Effector memory CD4-positive, alpha-beta T cell (primary cell): Measurements from ENCODE around the gene SMARCD1.

Source experiments
- DNase-seq, 3 donors: peaks; one replicate each; pipeline ENCODE4 v3.0.0-alpha.2; 2020
- H3K27ac ChIP-seq: 2 replicates; pipeline ENCODE4 v1.7.0; 2013; ENCODE audit warnings: mild to moderate bottlenecking, low read length, moderate library complexity; ENCODE audit not compliant: insufficient read depth, poor library complexity, severe bottlenecking
- H3K27me3 ChIP-seq: replicated peaks from 2 replicates; pipeline ENCODE4 v1.7.0; 2013; ENCODE audit warnings: mild to moderate bottlenecking, low read length; ENCODE audit not compliant: insufficient read depth, control insufficient read depth, poor library complexity, severe bottlenecking
- H3K36me3 ChIP-seq: 2 replicates; pipeline ENCODE4 v1.7.0; 2013; ENCODE audit warnings: mild to moderate bottlenecking, low read length, moderate library complexity; ENCODE audit not compliant: control insufficient read depth, insufficient read depth
- H3K4me1 ChIP-seq: 2 replicates; pipeline ENCODE4 v1.7.0; 2013; ENCODE audit warnings: low read length, mild to moderate bottlenecking; ENCODE audit not compliant: control insufficient read depth, insufficient read depth, poor library complexity, severe bottlenecking
- H3K4me3 ChIP-seq: 2 replicates; pipeline ENCODE4 v1.7.0; 2013; ENCODE audit warnings: low read length, low read depth, mild to moderate bottlenecking; ENCODE audit not compliant: insufficient read depth, poor library complexity, severe bottlenecking
- H3K9me3 ChIP-seq: 2 replicates; pipeline ENCODE4 v1.7.0; 2013; ENCODE audit warnings: mild to moderate bottlenecking, low read length, moderate library complexity; ENCODE audit not compliant: control insufficient read depth

Gene SMARCD1

DNA sequence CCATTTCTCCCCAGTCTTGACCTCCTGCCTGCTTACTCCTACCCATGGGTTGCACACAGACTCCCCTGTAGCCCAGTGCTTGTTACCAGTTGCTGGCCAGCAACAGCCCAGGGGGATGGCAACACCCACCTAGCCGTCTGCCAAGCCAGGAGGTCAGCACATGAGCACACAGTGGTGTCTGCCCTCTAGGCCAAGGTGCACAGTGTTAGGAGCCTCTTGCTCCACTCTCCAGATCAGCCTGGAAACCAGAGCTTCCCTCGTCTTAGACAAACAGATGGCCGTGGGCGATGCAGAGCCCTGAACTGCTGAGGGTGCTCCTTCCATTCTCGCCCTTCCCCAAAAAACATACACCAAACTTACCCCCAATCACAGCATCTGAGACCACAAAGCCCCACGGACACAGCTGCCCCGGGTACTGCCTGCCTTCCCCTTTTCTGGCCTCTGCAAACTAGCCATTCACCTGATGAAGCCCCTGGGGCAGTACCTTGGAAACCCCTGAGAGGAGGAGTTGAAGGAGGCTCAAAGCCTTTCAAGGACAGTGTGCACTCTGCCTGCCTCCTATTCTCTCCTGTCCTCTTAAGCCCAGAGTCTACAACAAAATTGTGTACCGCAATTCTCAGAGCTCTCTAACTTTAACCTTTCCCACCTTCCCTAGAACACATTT lies 17.6 kb downstream of the SMARCD1 start:
- no peak for DNase-seq
- no peaks in the 10 kb centered on the region for H3K27me3 ChIP-seq

DNA sequence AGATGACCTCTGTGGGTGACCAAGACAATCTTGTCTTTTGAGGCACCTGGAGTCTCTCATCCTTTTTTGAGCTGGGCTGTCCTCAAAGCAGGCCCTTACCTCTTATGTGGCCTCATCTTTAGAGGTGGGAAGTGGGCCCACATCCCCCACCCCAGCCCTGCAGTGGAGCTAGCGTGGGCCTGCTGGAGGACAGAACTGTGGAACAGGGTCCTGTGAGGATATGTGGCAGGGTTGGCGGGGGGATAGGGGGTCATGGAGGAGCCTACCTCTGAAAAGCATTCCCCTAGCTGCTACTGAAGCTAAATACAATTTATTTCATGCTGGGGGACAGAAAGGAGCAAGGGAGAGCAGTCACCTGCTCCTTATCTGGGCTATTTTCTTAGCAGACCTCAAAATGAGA lies 18.2 kb downstream of the SMARCD1 start:
- no peak for DNase-seq
- H3K9me3 ChIP-seq, result no peaks in the 10 kb centered on the region
- H3K4me1 ChIP-seq, result no peaks in the 10 kb centered on the region
- H3K4me3 ChIP-seq, result no peak overlapping the region
- H3K27ac ChIP-seq, result no peak overlapping the region
- H3K36me3 ChIP-seq, result peaks cover 17% of the 10 kb centered on the region
- H3K27me3 ChIP-seq, result no peaks in the 10 kb centered on the region

More for the DNA sequence above, 17.6 kb downstream of the SMARCD1 start:
- Histone ChIP-seq H3K4me3 (no peak overlapping the region), H3K9me3 (no peaks in the 10 kb centered on the region), H3K27ac (no peak overlapping the region), H3K36me3 (peaks cover 23% of the 10 kb centered on the region), H3K4me1 (no peaks in the 10 kb centered on the region)

DNA sequence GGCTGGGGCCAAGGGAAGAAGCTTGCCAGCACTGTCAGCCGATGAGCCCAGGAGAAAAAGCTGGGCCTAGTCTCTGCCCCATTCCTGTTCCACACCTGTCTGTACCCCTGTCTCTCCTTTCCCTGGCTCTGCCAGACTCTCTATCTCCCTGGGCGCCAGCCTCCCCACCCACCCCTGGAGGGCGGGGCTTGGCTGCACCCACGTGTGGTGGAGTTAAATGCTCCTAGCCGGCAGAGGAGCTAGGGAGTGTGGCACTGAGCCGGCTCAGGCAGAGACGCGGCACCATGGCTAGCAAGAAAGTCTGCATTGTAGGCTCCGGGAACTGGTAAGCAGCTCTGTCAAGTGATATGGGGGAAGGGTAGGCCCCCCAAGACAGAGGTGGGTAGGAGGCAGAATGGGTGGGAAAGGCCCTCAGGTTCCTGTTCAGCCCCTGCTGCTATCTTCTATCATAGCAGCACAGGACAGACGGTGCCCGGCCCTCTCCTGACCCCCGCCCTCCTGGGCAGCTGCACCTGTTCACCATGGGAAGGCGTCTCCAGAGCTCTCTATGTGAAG lies 18.7 kb downstream of the SMARCD1 start, which contains the start of gene GPD1:
GPD1 (plus strand) TSS at position 242 of the 555 bp plus-strand sequence; CDS start at position 285, 43 bp downstream.
- no peak within 1 kb of the TSS for H3K4me3 ChIP-seq
- no peaks in the 10 kb centered on the region for H3K4me1 ChIP-seq
- no peak for DNase-seq
- H3K27ac ChIP-seq, result no peak within 1 kb of the TSS
- no peaks in the 10 kb centered on the region for H3K27me3 ChIP-seq
- no peaks in the 10 kb centered on the region for H3K9me3 ChIP-seq
- H3K36me3 ChIP-seq, result peaks cover 13% of the 10 kb centered on the region

DNA sequence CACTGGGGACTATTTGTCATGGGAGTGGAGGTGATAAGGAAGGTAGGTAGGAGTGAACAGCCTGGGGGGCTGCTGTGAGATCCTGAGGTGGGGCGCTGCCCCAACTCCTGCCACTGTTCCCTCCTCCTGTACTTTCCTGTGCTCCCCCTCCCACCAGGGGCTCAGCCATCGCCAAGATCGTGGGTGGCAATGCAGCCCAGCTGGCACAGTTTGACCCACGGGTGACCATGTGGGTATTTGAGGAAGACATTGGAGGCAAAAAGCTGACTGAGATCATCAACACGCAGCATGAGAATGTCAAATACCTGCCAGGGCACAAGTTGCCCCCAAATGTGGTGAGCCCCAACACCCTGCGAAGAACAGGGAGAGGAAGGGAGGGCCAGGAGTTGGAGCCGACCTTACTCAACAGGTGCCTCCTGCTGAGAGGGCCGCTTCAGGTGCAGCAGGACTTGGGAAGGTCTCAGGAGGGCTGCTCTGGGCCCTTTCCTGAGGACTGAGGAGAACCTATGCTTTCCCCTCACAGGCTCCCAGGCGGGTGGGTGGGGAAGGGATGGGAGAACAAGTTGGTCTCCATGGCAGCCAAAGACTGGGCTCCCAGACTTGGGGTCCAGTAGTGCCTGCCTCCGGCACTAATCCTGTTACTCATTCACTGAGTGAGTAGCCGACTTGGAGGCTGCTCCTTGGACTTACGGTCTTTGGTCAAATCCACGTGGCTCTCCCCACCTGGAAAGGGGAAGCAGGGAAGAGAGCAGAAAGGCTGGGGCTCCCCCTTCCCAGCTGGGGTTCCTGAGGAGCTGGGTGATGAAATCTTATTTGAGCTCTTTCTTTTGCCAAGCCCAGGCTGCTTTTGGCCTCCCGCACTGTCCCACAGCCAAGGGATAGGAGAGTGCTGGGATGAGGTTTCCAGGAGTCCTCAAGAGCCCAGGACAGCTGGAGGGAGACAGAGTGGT lies 19.6 kb downstream of the SMARCD1 start:
- H3K36me3 ChIP-seq, result peaks cover 4% of the 10 kb centered on the region
- H3K9me3 ChIP-seq, result no peaks in the 10 kb centered on the region
- H3K4me3 ChIP-seq, result no peak overlapping the region
- H3K27me3 ChIP-seq, result no peaks in the 10 kb centered on the region
- no peaks in the 10 kb centered on the region for H3K4me1 ChIP-seq
- no peak overlapping the region for H3K27ac ChIP-seq
- no peak for DNase-seq

DNA sequence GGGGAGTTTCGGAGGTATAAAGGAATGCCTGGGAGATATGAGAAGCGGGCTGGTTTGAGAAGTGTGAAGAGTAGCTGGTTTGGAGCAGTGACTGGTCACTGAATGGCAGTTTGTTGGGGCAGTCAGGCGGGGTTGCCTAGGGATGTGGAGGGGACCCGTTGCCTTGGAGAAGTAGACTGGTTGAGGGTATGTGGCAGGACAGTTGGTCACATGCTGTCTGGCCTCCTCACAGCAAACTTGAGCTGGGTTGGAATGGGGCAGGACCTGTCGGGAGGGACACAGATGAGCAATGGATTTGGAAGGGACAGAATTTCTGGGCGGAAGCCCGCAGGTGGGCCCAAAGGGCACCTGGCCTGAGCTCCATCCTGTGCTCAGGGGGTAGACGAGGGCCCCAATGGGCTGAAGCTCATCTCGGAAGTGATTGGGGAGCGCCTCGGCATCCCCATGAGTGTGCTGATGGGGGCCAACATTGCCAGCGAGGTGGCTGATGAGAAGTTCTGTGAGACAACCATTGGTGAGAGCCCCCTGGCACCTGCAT lies 20.8 kb downstream of the SMARCD1 start:
- no peak overlapping the region for H3K27ac ChIP-seq
- no peaks in the 10 kb centered on the region for H3K27me3 ChIP-seq
- H3K9me3 ChIP-seq, result no peaks in the 10 kb centered on the region
- no peak for DNase-seq
- H3K4me3 ChIP-seq, result no peak overlapping the region
- H3K36me3 ChIP-seq, result no peaks in the 10 kb centered on the region
- no peaks in the 10 kb centered on the region for H3K4me1 ChIP-seq

DNA sequence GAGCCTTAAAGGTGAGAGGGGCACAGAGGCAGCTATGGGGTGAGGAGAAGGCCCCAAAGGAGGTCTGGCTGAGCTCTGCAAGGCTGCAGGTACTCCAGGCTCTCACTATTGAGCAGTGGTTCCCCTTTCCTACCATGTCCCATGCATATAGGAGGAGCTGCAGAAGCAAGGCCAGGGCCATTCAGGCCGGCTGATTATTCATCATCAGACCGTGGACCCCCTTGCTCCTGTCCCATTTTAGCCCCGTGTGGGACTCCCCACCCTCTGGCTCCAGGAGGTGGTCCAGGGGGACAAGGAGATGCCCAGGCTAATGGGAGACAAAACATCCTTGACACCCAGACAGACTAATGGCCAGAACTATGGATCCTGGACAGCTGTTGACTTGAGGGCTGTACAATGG lies 21.8 kb downstream of the SMARCD1 start:
- no peaks in the 10 kb centered on the region for H3K27me3 ChIP-seq
- no peak overlapping the region for H3K4me3 ChIP-seq
- no peak for DNase-seq
- no peak overlapping the region for H3K27ac ChIP-seq
- no peaks in the 10 kb centered on the region for H3K4me1 ChIP-seq
- H3K9me3 ChIP-seq, result no peaks in the 10 kb centered on the region
- H3K36me3 ChIP-seq, result no peaks in the 10 kb centered on the region

DNA sequence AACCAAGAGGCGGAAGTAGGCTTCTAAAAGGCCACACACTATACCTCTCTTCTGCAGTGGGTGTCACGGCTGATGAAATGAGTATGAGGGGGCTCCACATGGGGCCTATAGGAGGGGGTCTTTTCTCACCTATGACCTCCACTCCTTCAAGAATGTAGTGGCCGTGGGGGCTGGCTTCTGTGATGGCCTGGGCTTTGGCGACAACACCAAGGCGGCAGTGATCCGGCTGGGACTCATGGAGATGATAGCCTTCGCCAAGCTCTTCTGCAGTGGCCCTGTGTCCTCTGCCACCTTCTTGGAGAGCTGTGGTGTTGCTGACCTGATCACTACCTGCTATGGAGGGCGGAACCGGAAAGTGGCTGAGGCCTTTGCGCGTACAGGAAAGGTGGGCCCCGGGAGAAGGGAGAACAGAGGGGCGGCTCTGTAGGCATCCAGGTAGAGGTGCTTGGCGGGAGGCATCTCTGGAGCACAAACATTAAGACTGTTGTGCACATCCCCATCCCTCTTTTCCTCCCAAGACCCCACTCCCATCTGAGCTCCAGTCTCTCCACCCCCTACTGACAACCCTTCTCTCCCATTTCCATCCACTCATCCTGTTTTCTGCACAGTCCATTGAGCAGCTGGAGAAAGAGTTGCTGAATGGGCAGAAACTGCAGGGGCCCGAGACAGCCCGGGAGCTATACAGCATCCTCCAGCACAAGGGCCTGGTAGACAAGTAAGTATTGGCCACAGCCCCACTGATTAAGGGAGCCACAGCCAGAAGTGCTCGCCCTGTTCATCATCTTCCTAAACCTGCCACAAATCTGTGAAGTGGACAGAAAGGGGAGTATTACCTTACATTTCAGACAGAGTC lies 22.5 kb downstream of the SMARCD1 start:
- Histone ChIP-seq H3K36me3 (no peaks in the 10 kb centered on the region), H3K27ac (no peak overlapping the region), H3K4me1 (no peaks in the 10 kb centered on the region), H3K9me3 (no peaks in the 10 kb centered on the region), H3K27me3 (no peaks in the 10 kb centered on the region), H3K4me3 (no peak overlapping the region)
- DNase-seq, result no peak

DNA sequence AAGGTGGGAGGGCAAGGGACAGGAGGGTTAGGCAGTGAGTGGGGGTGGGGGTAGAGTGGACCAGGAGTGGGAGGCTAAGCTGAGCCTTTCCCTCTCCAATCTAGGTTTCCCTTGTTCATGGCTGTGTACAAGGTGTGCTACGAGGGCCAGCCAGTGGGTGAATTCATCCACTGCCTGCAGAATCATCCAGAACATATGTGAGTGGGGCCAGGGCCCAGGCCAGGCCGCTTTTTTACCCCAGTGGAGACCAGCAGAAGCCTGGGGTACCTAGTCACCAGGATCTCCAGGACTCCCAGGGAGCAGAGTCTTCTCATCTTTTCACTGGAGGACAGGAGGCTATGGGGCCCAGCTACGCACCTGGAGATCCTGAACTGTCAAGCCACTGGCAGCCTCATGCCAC lies 24.2 kb downstream of the SMARCD1 start:
- no peaks in the 10 kb centered on the region for H3K27me3 ChIP-seq
- H3K9me3 ChIP-seq, result no peaks in the 10 kb centered on the region
- H3K36me3 ChIP-seq, result no peaks in the 10 kb centered on the region
- no peak overlapping the region for H3K4me3 ChIP-seq
- peaks cover 10% of the 10 kb centered on the region for H3K4me1 ChIP-seq
- no peak for DNase-seq
- no peak overlapping the region for H3K27ac ChIP-seq

DNA sequence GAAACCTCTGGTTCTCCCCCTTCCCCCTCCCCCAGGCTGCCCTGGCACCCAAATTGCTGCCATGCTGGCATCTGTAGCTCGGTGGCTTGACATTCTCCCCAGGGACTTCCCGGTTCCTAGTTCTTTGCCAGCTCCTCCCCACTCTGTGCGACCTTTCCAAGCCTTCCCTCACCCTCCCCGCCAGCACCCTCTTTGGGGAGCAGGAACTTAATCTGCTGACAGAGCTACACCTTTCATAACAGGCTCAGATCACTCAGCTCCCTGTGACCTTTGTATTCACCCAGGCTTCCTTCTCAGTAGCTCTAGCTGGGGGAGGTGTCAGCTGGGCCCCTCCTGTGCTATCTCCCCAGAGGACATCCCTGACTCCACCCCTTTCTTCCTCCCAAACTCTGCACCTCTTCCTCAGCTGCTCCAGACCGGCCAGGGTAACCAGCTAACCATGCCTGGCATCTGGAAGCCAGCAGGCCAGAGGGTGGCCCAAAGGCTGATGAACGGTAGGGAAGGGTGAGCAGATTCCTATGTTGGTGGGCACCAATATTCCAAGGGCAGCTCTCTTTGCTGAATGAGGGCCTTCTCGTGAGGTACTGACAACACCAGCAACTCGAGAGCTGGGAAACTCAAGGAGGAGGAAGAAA lies 25.1 kb downstream of the SMARCD1 start:
- H3K27ac ChIP-seq, result no peak overlapping the region
- no peak overlapping the region for H3K4me3 ChIP-seq
- H3K36me3 ChIP-seq, result no peaks in the 10 kb centered on the region
- no peaks in the 10 kb centered on the region for H3K27me3 ChIP-seq
- H3K9me3 ChIP-seq, result no peaks in the 10 kb centered on the region
- no peak for DNase-seq
- peaks cover 10% of the 10 kb centered on the region for H3K4me1 ChIP-seq
